Right atrium auricular region (tissue), 2 donors: ENCODE measurements around the gene FHIT. TPM values are rescaled to one million over a fixed set of nuclear protein-coding genes. Genes with fewer than 3 reads are reported as not detected.

Source experiments
- DNase-seq: peaks from one replicate; pipeline ENCODE4 v3.0.0-alpha.2; 2019; ENCODE audit warnings: low spot score
- H3K27ac ChIP-seq, 2 donors: fragments of 200-600 bp; sonication (generic); 1 replicate in 1 of 2; 2 replicates in 1 of 2; pipeline ENCODE4 v1.5.1; 2016 to 2019
- H3K27me3 ChIP-seq, 2 donors: fragments of 200-600 bp; sonication (generic); one replicate each; pipeline versions ENCODE4 v1.5.1 to v1.6.0; 2017 to 2019
- H3K36me3 ChIP-seq: fragments of 200-600 bp; sonication (generic); one replicate; pipeline ENCODE4 v1.5.1; 2016
- H3K4me1 ChIP-seq, 2 donors: fragments of 200-600 bp; sonication (generic); one replicate each; pipeline versions ENCODE4 v1.5.1 to v1.6.0; 2017 to 2019
- H3K4me3 ChIP-seq, 2 donors: fragments of 200-600 bp; sonication (generic); 1 replicate in 1 of 2; 2 replicates in 1 of 2; pipeline ENCODE4 v1.5.1; 2017 to 2019; ENCODE audit warnings: mild to moderate bottlenecking in 1 of 2, moderate library complexity in 1 of 2
- H3K9me3 ChIP-seq, 2 donors: fragments of 200-600 bp; sonication (generic); one replicate each; pipeline ENCODE4 v1.5.1; 2019
- total RNA-seq, 2 donors: library from RNA; depleted of rRNA; stranded (reverse); fragments of >200 nt; gene quantifications; one replicate each; pipeline ENCODE4 v1.1.0, GENCODE V29; 2016
- TF ChIP-seq, protein P1 (sequence below), 2 donors: fragments of 200-600 bp; sonication (generic); IDR thresholded peaks; one replicate each; pipeline ENCODE4 v1.5.1; 2019; ENCODE audit warnings: antibody characterized with exemption in 2 of 2

Gene FHIT
- total RNA-seq, 2 donors from 2014 or later = 10.4 to 11.0 TPM

DNA sequence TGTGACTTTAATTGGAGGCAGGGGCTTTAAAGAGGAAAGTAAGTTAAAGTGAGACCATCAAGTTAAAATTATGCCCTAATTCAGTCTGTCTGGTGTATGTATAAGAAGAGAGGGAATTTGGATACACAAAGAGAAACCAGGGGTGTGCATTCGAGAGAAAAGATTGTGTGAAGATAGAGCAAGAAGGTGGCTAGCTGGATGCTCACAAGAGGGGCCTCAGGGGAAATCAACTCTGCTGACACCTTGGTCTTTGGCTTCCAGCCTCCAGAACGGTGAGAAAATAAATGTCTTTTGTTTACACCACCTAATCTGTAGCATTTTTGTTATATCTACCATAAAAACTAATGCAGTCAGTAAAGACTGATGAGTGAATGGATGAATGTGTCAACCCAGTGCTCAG, 1294.1 kb downstream of the FHIT start:
- Histone ChIP-seq H3K4me1 (no peaks in the 10 kb centered on the region), H3K27me3 (no peaks in the 10 kb centered on the region), H3K27ac (no peak overlapping the region), H3K9me3 (peaks cover 0 to 4% of the 10 kb centered on the region in 2 donors), H3K4me3 (no peak overlapping the region), H3K36me3 (no peaks in the 10 kb centered on the region)
- TF ChIP-seq, protein P1, sequence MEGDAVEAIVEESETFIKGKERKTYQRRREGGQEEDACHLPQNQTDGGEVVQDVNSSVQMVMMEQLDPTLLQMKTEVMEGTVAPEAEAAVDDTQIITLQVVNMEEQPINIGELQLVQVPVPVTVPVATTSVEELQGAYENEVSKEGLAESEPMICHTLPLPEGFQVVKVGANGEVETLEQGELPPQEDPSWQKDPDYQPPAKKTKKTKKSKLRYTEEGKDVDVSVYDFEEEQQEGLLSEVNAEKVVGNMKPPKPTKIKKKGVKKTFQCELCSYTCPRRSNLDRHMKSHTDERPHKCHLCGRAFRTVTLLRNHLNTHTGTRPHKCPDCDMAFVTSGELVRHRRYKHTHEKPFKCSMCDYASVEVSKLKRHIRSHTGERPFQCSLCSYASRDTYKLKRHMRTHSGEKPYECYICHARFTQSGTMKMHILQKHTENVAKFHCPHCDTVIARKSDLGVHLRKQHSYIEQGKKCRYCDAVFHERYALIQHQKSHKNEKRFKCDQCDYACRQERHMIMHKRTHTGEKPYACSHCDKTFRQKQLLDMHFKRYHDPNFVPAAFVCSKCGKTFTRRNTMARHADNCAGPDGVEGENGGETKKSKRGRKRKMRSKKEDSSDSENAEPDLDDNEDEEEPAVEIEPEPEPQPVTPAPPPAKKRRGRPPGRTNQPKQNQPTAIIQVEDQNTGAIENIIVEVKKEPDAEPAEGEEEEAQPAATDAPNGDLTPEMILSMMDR (IDR thresholded peaks at IDR 0.05) = no peak
- DNase-seq = no peak

DNA sequence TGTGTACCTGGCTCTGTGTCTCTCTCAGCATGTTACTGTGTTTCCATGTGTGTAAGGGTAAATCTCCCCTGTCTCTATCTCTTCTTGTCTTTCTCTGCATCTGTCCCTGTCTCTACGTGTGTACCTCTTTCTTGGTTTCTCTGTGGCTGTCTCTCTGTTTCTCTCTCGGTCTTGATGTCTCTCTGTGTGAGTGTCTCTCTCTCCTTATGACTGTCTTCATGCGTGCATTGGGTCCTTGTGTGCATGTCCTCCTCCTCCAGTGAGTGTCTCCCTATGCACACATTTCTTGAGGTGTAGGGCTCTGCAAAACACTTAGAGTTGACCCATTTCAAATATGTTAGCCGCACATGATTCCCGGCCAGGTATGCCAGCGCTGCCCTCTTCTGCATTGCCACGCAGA, 1298.1 kb downstream of the FHIT start:
- H3K4me3 ChIP-seq = no peak overlapping the region

DNA sequence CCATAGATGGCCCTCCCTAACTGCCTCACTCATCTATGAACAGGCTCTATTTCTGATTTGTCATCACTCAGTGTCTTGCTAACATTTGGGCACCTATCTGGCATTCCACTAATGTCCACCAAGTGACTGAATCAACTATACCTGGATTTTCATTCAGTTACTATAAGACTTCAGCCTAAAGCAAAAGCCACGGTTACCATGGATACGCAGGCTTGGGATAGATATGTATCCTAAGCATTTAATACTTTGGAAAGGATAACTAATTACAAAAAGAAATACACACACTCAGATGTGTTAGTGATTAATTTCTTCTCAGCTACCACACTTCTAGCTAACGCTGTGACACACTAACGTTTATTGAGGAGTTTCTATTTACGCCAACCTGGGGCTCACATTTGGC, 1301.9 kb downstream of the FHIT start:
- no peak for DNase-seq
- Histone ChIP-seq H3K4me1 (no peaks in the 10 kb centered on the region), H3K27ac (no peak overlapping the region), H3K9me3 (no peaks in the 10 kb centered on the region), H3K36me3 (no peaks in the 10 kb centered on the region), H3K4me3 (no peak overlapping the region), H3K27me3 (no peaks in the 10 kb centered on the region)
- TF ChIP-seq, protein P1 (IDR thresholded peaks at IDR 0.05) = no peak

More for the DNA sequence above, 1298.1 kb downstream of the FHIT start:
- no peak for DNase-seq
- H3K9me3 ChIP-seq = no peaks in the 10 kb centered on the region
- no peaks in the 10 kb centered on the region for H3K4me1 ChIP-seq
- H3K27me3 ChIP-seq = no peaks in the 10 kb centered on the region
- H3K36me3 ChIP-seq = no peaks in the 10 kb centered on the region
- TF ChIP-seq, protein P1 (IDR thresholded peaks at IDR 0.05) = no peak
- H3K27ac ChIP-seq = no peak overlapping the region

DNA sequence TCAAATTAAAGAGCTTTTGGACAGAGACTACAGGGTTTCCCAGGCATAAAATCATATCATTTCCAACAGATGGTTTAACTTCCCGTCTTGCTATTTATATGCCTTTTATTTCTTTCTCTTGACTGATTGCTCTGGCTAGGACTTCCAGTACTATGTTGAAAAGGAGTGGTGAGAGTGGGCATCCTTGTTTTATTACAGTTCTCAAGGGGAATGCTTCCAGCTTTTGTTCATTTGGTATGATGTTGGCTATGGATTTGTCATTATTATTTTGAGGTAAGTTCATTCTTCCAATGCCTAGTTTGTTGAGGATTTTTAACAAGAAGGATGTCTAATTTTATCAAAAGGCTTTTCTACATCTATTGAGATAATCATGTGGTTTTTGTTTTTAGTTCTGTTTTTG, 1304.9 kb downstream of the FHIT start:
- TF ChIP-seq, protein P1 (IDR thresholded peaks at IDR 0.05) = no peak
- Histone ChIP-seq H3K4me1 (no peaks in the 10 kb centered on the region), H3K9me3 (no peaks in the 10 kb centered on the region), H3K27me3 (no peaks in the 10 kb centered on the region), H3K36me3 (no peaks in the 10 kb centered on the region), H3K4me3 (no peak overlapping the region), H3K27ac (no peak overlapping the region)
- DNase-seq = no peak

DNA sequence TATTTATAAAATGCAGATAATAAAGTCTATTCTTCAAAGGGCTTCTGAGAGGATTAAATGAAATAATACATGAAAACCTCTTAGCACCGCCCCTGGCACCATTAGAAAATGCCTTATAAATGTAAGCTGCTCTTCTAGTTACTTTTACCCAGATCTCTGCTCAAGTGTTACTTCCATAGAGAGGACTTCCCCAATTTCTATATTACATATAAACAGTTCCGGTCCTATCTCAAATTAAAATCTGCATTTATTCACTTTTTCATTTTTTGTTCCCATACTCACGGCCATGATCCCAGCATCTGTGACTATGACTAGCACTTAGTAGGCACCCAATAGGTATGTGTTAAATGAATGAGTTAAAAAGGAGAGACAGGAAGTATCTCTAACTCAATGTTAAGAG, 1310.5 kb downstream of the FHIT start:
- TF ChIP-seq, protein P1 (IDR thresholded peaks at IDR 0.05) = no peak
- no peak overlapping the region for H3K27ac ChIP-seq
- no peaks in the 10 kb centered on the region for H3K4me1 ChIP-seq
- no peak overlapping the region for H3K4me3 ChIP-seq
- H3K36me3 ChIP-seq = no peaks in the 10 kb centered on the region
- DNase-seq = no peak
- no peaks in the 10 kb centered on the region for H3K9me3 ChIP-seq
- no peaks in the 10 kb centered on the region for H3K27me3 ChIP-seq

DNA sequence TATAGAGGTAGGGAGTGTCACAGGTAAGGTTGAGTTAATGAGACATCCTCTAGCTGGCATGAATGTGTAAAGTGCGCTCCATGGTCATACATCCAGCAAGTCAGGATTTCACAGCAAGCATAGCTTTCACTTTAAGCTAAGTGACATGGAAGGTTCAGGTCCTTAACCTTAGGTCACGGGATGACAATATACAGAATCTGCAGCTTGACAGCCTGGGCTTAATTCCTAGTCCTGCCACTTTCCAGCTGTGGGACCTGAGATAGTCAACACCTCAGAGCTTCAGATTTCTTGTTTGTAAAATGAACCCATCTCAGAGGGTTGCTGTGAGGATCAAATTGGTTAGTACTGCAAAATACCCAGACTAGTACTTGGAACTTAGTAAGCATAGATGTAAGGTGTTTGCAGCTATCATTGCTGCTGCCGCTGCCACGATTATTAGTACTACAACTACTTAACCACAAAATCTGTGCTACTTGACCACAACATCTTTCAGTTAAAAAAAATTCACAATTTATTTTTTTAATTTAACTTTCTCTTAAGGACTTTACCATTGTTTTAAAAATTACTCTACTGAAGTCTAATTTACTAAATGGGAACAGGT, 1311.3 kb downstream of the FHIT start:
- no peak overlapping the region for H3K27ac ChIP-seq
- no peaks in the 10 kb centered on the region for H3K27me3 ChIP-seq
- H3K4me3 ChIP-seq = no peak overlapping the region
- TF ChIP-seq, protein P1 (IDR thresholded peaks at IDR 0.05) = no peak
- DNase-seq = no peak
- no peaks in the 10 kb centered on the region for H3K9me3 ChIP-seq
- H3K4me1 ChIP-seq = no peaks in the 10 kb centered on the region
- H3K36me3 ChIP-seq = no peaks in the 10 kb centered on the region
